ENCODE results near the gene MAP4K3.

MAP4K3 gene

DNA sequence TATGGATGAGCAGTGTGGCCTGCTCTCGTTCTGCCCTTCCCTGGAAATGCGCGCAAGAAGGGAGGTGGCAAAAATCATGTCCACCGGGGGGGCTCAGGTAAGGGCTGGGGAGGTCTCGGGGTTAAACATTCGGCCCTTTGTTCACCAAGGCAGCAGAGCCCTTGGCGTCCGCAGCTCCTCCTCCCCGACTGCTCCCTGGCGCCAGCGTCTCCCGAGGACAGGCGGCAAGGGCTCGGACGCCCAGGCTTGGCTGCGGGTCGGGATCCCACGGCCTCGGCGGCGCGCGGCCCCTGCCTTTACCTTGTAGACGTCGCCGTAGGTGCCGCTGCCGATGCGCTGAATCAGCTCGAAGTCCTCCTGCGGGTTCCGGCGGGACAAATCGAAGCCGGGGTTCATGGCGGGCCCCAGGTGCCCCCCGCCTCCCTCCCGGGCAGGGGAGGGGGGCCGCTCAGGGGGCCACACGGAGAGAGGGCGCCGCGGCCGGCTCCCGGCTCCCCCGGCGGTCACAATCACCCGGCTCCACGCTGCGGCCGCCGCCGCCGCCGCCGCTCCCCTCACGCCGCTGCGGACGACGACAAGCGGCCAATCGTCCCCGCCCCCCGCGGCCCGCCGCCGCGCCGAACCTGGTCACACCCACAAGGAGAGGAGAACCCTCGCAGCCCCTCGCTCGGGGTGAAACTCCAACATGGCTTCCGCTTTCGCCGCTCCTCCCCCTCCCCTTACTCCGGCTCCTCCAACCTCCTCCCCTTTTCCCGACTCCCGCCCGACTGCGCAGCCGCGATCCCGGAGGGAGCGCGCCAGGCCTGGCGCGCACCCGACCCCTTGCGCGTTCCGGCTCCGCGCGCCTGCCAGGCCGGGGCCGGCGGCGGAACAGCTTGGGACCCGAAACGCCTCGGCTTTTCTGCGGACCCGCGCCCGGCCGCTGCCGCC lies at the start of gene MAP4K3:
MAP4K3 (minus strand) TSS at position 694 of the 930 bp plus-strand sequence; CDS start at position 396, 298 bp downstream.
- DNase-seq = peak; percentile 59

DNA sequence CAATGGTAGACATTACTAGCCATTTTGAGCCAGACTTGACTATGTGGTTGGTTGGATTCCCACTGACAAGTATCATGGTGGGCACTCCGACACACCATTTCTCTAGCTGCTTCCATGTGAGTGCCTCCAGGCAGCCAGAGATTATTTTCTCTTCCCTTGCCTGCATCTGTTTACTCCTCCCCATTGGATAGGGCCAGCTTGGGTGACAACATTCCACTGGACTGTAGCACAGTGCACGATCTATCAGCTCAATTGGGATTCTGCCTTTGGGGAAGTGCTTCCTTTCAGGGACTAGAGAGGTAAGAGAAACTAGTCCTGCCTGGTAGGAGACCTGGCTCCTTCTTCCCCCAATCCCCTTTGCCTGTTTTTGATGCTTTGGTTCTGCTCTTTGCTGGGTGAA lies 49.0 kb upstream of the MAP4K3 start:
- no peak for DNase-seq

DNA sequence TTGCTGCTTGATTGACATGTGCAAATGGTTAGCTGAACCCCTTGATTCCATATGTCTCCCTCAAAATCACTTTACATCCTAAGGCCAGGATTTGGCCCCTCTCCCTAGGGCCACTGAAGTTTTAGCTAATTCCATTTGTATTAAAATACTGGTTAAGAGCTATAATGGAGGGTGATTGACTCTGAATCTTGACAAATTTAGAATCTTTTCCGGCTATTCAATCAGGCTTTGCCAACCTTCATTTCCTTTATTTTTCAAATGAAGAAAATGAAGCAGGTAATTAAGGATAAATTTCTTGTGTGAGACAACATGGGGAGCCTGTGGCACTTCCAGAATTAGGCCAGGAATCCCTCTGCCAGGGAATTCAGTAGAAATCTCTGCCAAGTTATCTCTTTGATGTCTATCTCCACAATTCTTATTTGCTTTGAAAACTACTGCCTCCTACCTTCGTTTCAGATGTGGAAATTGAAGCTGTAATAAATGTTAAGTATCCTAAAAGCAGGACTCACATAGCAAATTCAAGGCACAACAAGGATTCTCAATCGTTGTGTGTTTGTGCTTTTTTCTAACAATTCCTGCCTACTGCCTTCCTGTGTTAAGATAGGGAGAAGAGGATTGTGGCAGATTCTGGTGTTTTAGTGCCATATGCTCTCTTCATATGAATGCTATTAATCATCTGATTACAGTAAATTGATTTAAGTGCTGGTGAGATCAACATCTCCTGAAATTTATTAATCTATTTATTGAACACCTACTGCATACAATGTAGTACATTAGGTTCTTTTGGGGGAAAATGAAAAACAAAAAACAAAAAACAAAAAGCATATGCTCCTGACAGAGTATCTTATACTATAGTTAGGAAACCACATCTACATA lies 47.8 kb upstream of the MAP4K3 start:
- DNase-seq = no peak

DNA sequence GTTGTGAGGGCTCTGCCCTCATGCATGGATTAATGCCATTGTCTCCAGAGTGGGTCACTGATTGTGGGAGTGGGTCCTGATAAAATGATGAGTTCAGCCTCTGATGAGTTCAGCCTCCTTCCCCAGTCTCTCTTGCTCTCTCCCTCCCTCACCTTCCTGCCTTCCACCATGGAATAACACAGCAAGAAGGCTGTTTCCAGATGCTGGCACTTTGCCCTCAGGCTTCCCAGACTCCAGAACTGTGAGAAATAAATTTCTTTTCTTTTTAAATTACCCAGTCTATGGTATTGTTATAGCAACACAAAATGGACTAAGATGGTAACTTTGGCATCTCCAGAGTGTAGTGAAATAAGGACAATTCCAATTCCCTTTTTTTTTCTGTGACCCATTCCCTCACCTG lies 47.1 kb upstream of the MAP4K3 start:
- DNase-seq = no peak

DNA sequence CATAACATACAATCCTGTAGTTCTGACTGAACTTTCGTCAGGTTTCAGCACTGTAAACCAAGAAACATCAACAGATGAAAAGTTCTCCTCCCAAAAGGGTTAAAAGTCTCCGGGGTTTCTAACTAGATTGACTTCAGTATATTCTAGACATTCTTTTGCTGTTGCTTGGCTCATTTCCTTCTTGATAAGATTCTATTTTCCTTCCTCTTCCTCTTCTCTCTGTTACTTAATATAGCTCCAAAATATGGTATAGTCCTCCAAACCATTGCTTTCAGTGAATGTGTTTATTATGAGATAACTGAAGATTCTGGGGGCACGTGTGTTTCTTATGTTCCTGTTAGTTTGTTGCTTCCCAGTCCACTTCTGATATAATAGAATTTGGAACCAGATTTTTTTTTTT lies 46.4 kb upstream of the MAP4K3 start:
- no peak for DNase-seq

DNA sequence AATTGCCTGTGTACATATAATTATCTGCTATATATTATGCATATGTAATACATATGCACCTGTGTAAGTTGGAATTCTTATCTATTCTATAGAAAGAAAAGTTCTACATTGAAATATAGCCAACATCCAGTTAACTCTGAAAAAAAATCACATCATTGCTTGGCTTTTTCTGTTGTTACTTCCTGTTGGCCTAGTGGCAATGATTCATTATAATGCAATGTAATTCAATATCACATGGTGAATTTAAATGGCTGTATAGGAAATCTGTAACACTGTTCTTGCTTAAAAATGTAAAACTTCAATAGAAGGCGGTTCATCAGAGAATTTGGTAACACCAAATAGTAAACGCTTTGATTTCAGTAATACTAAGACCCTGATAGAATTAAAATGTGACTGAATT lies 44.5 kb upstream of the MAP4K3 start:
- no peak for DNase-seq

DNA sequence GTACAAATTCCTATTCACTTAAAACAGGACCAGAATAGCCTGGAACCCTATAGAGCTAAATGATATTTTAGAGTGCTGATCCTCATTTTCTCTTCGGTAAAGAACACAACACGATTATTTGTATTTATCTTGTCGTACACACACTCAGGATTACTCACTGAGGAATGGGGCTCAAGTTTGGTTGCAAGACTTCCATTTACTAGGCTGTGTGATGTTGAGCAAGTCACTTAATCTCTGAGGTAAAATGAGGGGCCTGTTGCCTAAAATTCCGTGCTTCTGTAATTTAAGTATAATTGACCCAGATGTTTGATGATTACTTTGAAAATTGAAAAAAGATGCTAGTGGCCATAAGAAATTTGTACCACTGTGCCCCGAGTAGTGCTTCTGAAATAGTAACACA lies 42.6 kb upstream of the MAP4K3 start:
- no peak for DNase-seq

DNA sequence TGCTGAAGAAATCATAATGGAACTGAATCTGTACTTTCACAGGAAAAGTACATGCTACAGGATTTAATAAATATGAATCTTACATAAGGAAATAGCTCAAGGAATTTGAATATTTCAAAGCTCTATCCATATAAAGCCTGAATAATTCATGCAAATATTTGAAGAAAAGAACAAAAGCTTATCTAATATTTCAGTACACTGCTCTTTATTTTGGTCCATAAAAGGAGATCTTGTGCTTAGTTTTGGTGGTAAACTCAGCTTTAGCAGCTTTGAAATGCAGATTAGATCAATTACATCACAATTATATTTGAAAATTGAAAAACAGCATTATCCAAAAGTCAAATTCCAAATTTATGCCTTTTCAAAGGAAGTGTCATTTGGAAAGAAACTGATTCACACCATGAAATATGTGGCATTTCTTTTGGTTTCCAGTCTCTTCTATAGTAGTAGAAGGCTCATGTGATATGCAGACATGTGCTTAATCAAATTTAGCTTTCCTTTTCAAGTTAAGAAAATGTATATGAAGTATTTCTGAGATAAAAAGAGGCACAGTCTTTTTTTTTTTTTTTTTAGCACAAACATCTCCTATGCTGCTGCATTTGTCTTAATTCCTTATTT lies 42.1 kb upstream of the MAP4K3 start:
- DNase-seq = no peak

DNA sequence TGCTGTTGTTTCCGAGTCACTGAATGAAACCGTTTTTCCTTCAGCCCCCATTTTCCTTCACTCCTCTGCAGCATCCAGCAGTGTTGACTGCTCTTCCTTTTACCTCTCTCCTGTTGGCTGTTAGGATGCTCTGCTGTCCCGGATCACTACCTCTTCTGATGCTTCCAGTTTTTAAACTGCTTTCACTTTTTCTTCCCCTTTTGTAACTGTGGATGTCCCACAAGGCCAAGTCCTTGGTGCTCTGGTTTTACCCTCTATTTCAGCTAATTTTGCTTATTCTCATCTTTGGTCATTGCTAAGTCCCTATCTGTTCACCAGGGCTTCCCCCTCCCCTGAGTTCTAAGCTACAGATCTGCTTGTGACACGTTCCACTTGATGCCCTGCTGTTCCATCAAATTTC lies 39.4 kb upstream of the MAP4K3 start:
- DNase-seq = no peak

DNA sequence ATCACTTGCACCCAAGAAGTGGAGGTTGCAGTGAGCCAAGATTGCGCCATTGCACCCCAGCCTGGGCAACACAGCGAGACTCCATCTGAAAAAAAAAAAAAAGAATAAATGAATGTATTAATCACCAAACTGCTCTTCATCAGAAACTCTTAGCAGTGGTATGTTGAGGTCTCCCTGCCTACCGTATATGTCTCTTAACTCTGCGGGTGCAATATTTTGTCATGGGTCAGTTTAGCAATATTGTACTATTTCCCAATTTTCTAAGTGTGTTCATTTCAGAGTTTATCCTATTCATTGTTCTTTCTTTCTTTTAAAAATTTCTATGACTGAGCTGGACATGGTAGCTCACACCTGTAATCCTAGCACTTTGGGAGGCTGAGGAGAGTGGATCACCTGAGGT lies 37.9 kb upstream of the MAP4K3 start:
- no peak for DNase-seq

DNA sequence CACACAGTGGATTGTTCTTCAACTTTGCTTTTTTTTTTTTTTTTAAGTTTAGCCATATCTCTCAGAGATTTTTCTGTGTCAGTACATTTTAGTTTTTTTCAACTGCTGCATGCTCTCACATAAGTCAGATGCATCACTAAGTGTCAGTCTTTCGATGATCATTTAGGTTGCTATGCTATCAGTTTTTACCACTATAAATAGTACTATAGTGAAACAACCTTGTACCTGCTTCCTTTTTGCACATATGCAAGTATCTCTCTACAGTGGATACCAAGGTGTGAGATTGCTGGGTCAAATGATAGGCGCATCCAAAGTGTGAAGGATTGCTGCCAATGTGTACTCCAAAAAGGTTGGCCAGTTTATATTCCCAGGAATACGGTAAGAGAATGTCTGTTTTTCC lies 33.5 kb upstream of the MAP4K3 start:
- DNase-seq = no peak

DNA sequence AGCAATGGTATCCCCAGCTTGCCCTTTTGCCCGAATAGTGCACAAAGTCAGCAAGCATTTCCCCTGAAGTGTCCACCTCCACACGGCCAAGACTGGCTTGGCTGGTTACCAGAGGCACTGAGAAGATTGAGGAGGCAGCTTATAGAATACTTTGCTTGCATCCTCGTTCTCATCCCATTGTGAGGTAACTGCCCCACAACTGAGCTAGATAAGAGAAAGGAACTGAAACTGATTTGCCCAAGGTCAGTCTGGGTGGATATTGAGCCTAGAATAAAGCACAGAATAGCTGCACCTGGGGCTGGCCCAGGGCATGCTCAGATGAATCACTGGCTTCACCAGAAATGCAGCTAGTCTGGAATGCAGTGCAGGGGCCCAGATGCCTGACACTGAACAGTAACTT lies 32.7 kb upstream of the MAP4K3 start:
- no peak for DNase-seq

DNA sequence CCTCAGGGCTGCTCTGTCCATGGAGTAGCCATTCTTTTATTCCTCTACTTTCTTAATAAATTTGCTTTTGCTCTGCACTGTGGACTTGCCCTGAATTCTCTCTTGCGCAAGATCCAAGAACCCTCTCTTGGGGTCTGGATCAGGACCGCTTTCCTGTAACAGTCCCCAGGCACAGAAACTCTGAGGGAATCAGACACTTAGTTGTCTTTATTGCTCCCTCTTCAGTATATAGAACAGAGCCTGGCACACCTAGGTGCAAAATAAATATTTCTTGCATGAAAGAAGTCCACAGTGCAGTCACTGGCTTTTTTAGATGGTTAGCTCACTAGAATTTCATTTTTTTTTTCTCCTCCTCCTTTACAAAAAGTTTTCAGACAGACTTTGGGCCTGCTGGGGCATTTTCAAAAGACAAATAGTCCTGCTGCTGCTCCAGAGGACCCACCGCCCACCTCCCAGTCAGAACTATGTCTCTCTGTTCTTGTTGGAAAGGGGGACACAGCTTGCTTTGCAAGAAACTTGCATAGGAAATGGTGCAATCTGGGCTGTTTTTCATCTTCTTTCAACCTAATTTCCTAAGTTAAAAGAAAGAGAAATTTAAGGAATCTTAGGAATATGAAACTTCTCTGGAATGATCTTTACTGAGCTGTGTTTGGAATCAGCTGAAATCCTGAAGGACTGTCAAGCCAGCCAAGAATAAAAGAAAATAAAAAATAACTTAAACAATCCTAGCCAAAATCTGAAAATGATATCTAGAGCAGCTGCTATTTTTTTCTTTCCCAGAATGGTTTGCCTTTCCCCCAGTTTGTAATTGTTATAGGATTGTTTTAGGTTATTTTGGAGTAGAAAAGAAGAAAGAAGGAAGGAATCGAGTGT lies 31.7 kb upstream of the MAP4K3 start:
- no peak for DNase-seq

DNA sequence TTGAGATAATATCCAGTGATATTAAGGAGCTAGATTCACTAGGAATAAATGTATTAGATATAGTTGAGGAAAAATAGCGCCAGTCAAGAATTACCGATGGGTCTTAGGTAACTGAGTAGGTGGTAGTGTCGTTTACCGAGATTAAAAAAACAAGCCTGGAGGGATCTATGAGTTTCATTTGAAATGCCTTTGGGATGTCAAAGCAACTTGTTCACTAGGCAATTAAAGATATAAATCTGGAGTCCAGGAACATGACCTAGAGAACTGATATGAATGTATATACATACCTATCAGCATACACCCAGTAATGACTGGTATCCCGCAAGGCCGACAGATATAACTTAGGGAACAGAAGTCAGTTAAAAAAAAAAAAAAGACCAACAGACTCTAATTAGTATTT lies 29.2 kb upstream of the MAP4K3 start:
- no peak for DNase-seq

DNA sequence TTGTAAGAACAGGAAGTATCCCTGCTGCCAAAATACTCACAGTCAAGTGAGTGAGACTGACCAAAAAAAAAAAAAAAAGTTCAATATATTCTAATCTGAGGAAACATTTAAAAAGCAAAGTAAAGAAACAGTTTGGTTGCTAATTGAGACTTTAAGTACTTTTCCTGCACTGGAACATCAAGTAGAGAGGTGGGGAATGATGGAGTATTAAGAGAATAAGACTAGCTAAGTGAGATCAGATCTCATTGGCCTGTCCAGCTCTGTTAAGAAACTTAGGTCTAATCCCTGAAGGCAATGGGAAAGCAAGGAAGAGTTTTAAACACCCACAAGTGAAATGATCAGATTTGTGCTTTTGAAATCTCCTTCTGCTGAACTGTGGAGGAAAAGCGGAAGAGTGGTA lies 27.8 kb upstream of the MAP4K3 start:
- no peak for DNase-seq

DNA sequence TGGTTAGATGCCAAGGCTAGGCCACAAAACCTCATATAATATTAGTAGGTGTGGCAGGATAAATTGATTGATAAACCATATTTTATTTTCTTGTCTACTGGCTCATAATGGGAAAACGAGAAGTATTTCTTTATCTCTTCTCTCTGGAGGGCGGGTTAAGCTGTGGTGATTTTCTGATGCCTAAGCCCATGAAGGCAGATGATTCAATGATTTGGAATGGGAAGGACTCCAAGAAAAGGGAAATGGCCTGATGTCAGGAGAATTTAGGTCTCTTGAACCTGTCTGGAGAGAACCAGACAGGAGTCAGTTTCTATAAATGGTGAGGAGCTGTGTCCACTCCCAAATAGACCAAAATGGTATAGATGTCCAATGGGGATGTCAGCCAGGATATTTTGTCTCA lies 18.7 kb upstream of the MAP4K3 start:
- DNase-seq = no peak

DNA sequence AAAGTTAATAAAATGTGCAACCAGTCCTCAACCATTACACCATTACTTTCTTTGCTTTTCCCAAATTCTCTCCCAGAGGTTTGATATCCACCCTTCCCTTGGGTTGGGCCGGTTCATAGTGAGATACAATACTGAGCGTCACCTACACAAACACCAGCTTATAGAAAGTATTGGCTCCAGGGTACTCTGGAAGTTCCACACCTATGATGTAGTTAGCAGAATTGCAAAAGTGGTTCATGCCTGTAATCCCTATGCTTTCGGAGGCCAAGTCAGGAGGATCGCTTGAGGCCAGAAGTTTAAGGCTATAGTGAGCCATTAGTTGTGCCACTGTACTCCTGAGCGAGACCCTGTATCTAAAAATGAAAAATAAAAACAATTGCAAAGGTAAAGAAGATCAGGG lies 15.3 kb upstream of the MAP4K3 start:
- no peak for DNase-seq

DNA sequence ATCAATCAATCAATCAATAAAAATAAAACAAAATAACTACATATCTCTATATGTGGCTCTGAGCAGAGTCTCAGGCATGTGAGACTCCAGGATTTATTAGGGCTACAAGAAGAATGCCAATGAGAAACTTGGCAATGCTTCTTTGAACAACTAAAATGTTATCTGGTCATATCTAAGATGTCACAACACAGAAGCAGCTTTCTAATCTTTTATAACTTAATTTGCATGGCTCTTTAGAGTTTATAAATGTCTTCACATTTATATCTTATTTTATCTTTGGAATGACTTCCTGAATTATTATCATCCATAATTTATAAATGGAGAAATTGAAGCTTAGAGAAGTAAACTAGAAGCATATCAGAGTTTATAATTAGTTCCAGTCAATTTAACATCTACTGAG lies 14.9 kb upstream of the MAP4K3 start:
- no peak for DNase-seq

DNA sequence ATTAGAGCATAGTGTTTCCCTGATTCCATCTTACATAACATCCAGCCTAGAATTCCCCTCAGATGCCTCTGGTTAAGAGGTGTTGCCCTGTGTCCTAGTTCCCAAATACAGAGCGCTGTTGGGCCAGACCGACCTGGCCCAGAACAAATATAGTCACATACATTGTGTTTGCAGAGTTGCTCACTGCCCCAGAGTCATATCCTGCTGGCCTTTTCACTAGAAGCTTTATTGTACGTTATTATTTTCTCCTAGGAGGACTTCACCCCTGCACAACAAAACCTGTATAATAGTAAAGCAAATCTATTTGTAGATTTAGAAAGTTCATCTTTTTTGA lies 11.1 kb upstream of the MAP4K3 start:
- DNase-seq = no peak

DNA sequence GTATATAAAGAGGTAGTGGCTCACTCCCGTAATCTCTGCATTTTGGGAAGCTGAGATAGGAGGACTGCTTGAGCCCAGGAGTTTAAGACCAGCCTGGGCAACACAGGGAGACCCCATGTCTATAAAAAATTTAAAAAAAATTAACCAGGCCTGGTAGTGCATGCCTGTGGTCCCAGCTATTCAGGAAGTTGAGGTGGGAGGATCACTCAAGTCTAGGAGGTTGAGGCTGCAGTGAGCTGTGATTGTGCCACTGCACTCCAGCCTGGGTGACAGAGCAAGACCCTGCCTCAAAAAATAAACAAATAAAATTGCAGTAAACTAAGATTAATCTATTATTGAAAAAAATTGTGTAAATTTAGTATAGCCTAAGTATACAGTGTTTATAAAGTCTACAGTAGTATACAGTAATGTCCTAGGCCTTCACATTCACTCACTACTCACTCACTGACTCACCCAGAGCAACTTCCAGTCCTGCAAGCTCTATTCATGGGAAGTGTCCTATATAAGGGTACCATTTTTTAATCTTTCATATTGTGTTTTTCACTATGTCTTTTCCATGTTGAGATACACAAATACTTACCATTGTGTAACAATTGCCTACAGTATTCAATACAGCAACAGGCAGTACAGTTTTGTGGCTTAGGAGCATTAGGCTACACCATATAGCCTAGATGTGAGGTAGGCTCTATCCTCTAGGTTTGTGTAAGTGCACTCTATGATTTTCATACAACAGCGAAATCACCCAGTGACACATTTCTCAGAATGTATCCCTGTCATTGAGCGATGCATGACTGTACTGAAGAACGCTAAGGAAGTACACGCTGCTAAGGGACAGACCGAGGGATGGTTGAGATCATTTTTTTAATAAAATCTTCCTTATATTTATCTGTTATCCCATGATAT lies 10.4 kb upstream of the MAP4K3 start:
- DNase-seq = no peak

DNA sequence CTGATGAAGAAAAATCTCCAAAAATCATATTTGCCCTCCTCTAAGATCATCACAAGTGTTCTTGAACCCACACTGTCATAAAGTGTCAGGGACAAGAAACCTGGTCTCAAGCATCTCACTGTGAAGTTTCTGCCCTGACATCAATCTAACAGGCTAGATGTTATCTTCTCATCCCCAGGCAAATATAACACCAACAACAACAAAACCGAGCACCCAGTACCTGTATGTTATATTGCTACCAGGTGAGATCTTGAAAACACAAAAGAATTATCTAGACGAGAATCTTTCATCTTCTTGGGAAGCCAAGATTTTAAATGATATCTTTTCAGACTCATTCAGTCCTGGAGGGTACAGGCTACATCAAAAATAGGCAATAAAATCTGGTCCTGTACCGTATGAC lies 8.8 kb upstream of the MAP4K3 start:
- DNase-seq = no peak

DNA sequence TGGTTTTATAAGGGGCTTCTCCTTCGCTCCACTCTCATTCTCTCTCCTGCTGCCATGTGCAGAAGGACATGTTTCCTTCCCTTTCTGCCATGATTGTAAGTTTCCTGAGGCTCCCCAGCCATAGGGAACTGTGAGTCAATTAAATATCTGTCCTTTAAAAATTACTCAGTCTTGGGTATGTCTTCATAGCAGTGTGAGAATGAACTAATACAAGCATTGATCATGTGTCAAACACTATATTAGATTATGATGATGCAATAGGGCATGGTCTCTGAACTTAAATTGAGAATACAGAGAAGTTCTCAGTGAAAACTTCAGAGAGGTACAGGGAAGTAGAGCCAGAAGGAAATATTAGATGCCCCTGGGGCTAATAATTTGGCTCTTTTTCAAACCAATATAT lies 5.9 kb upstream of the MAP4K3 start:
- no peak for DNase-seq

Data from GOT3 (cell line).